ENCODE measurements around the gene PIGV.

Gene PIGV

GRCh38 chr1:26780344-26780957, 7.3 kb upstream of the PIGV start:
- no peaks in the 10 kb centered on the region for H3K9me2 ChIP-seq (replicated peaks; ENCODE audit: low read depth, low read length)
- peaks cover 11% of the 10 kb centered on the region for H4K20me1 ChIP-seq (ENCODE audit: insufficient read depth, low read length, poor library complexity, severe bottlenecking)
- H3F3A ChIP-seq (ENCODE audit: low read depth), result no peaks in the 10 kb centered on the region
- H3K9ac ChIP-seq (ENCODE audit: low read depth, low read length, poor library complexity, severe bottlenecking), result no peak overlapping the region
- H3K79me2 ChIP-seq (ENCODE audit: insufficient read depth, low read length), result peaks cover 5% of the 10 kb centered on the region; the same call in 1 of the 2 replicates
- no peaks in the 10 kb centered on the region for H3K27me3 ChIP-seq (ENCODE audit: insufficient read depth, low read length, poor library complexity, severe bottlenecking)
- H3K4me2 ChIP-seq (ENCODE audit: low read depth, low read length, poor library complexity, severe bottlenecking), result no peak overlapping the region
- H3K9me3 ChIP-seq (ENCODE audit: insufficient read depth, low read depth, low read length), result no peaks in the 10 kb centered on the region
- peaks cover 24% of the 10 kb centered on the region for H3K4me1 ChIP-seq (ENCODE audit: insufficient read depth, low read length, poor library complexity, severe bottlenecking)
- H2AFZ ChIP-seq (ENCODE audit: low read length), result no peak overlapping the region
- TF ChIP-seq CTCF (conservative IDR thresholded peaks at IDR 0.05; ENCODE audit: low read length) (no peak), EZH2phosphoT487 (IDR thresholded peaks at IDR 0.05; ENCODE audit: borderline replicate concordance) (no peak)
- H3K36me3 ChIP-seq (ENCODE audit: insufficient read depth, low read length), result peaks cover 74% of the 10 kb centered on the region
- H3K4me3 ChIP-seq (ENCODE audit: low read length, poor library complexity, severe bottlenecking), result no peak overlapping the region

- H3K9me2 ChIP-seq (replicated peaks; ENCODE audit: low read depth, low read length), result no peaks in the 10 kb centered on the region
- H3K9me3 ChIP-seq (ENCODE audit: insufficient read depth, low read depth, low read length), result no peaks in the 10 kb centered on the region
- H3K4me3 ChIP-seq (ENCODE audit: low read length, poor library complexity, severe bottlenecking), result no peak overlapping the region
- peaks cover under 1% of the 10 kb centered on the region for H3F3A ChIP-seq (ENCODE audit: low read depth)
- no peak overlapping the region for H2AFZ ChIP-seq (ENCODE audit: low read length)
- no peak for TF ChIP-seq CTCF (conservative IDR thresholded peaks at IDR 0.05; ENCODE audit: low read length)
- TF ChIP-seq EZH2phosphoT487 (IDR thresholded peaks at IDR 0.05; ENCODE audit: borderline replicate concordance), result no peak
- no peak overlapping the region for H3K9ac ChIP-seq (ENCODE audit: low read depth, low read length, poor library complexity, severe bottlenecking)
- H3K27me3 ChIP-seq (ENCODE audit: insufficient read depth, low read length, poor library complexity, severe bottlenecking), result no peaks in the 10 kb centered on the region
- H3K79me2 ChIP-seq (ENCODE audit: insufficient read depth, low read length), result peaks cover 5% of the 10 kb centered on the region; the same call in 1 of the 2 replicates
- no peak overlapping the region for H3K4me2 ChIP-seq (ENCODE audit: low read depth, low read length, poor library complexity, severe bottlenecking)
- peaks cover 11% of the 10 kb centered on the region for H4K20me1 ChIP-seq (ENCODE audit: insufficient read depth, low read length, poor library complexity, severe bottlenecking)
- H3K4me1 ChIP-seq (ENCODE audit: insufficient read depth, low read length, poor library complexity, severe bottlenecking), result peaks cover 33% of the 10 kb centered on the region
- peaks cover 66% of the 10 kb centered on the region; the same call in 1 of the 2 replicates for H3K36me3 ChIP-seq (ENCODE audit: insufficient read depth, low read length)
These were observed 6.4 kb upstream of the PIGV start for GRCh38 chr1:26781206-26781825.

GRCh38 chr1:26782521-26783212, 5.1 kb upstream of the PIGV start:
- Histone ChIP-seq H3K4me3 (ENCODE audit: low read length, poor library complexity, severe bottlenecking) (no peak overlapping the region), H4K20me1 (ENCODE audit: insufficient read depth, low read length, poor library complexity, severe bottlenecking) (peaks cover 11% of the 10 kb centered on the region), H2AFZ (ENCODE audit: low read length) (no peak overlapping the region), H3K79me2 (ENCODE audit: insufficient read depth, low read length) (peaks cover 5% of the 10 kb centered on the region; the same call in 1 of the 2 replicates), H3K9me2 (replicated peaks; ENCODE audit: low read depth, low read length) (no peaks in the 10 kb centered on the region), H3F3A (ENCODE audit: low read depth) (peaks cover 14% of the 10 kb centered on the region), H3K4me1 (ENCODE audit: insufficient read depth, low read length, poor library complexity, severe bottlenecking) (peaks cover 43% of the 10 kb centered on the region), H3K36me3 (ENCODE audit: insufficient read depth, low read length) (peaks cover 53% of the 10 kb centered on the region; the same call in 1 of the 2 replicates), H3K9me3 (ENCODE audit: insufficient read depth, low read depth, low read length) (no peaks in the 10 kb centered on the region), H3K4me2 (ENCODE audit: low read depth, low read length, poor library complexity, severe bottlenecking) (no peak overlapping the region), H3K9ac (ENCODE audit: low read depth, low read length, poor library complexity, severe bottlenecking) (peak overlapping the region; percentile 15), H3K27me3 (ENCODE audit: insufficient read depth, low read length, poor library complexity, severe bottlenecking) (no peaks in the 10 kb centered on the region)
- TF ChIP-seq EZH2phosphoT487 (IDR thresholded peaks at IDR 0.05; ENCODE audit: borderline replicate concordance) (no peak), CTCF (conservative IDR thresholded peaks at IDR 0.05; ENCODE audit: low read length) (no peak)

Measured in Loucy (cell line).